ENCODE measurements around the gene PSMD11. TPM values are rescaled to one million over a fixed set of nuclear protein-coding genes. Genes with fewer than 3 reads are reported as not detected.

The PSMD11 gene
- polyA plus RNA-seq, 1 of the 3 experiments (the other 2 are of a cell fraction), result 63.1 TPM

GRCh38 chr17:32445971-32446370 lies 1.7 kb downstream of the PSMD11 start:
- no peaks in the 10 kb centered on the region for H3K9me2 ChIP-seq
- H3K4me1 ChIP-seq (ENCODE audit: control insufficient read depth in 1 of 2, insufficient read depth in 2 of 2, low read depth in 1 of 2, low read length in 1 of 2), result peaks cover 14% of the 10 kb centered on the region in 2 experiments; a peak in 3 of 4 replicates
- TF ChIP-seq MXI1 (IDR thresholded peaks at IDR 0.05; ENCODE audit: low read depth, low read length) (no peak), SMC3 (IDR thresholded peaks at IDR 0.05; ENCODE audit: low read depth, low read length) (no peak), FOXM1 (IDR thresholded peaks at IDR 0.05; ENCODE audit: low read depth) (no peak), MEF2A (IDR thresholded peaks at IDR 0.05; ENCODE audit: borderline replicate concordance, low read depth) (no peak), GABPA (IDR thresholded peaks at IDR 0.05; ENCODE audit: low read depth) (no peak), RFX5 (IDR thresholded peaks at IDR 0.05; ENCODE audit: low read length) (no peak), IRF3 (IDR thresholded peaks at IDR 0.05; ENCODE audit: low read depth, low read length) (no peak), CHD2 (IDR thresholded peaks at IDR 0.05; ENCODE audit: low read length, partially characterized antibody) (no peak), USF1 (IDR thresholded peaks at IDR 0.05; ENCODE audit: borderline replicate concordance, low read depth) (no peak), RAD21 (IDR thresholded peaks at IDR 0.05; ENCODE audit: low read length) (no peak), JUND (IDR thresholded peaks at IDR 0.05) (no peak), GATA2 (CRISPR knock-in tag; IDR thresholded peaks at IDR 0.05) (no peak), TEAD4 (IDR thresholded peaks at IDR 0.05; ENCODE audit: borderline replicate concordance, insufficient read depth) (no peak), POLR2AphosphoS5 (IDR thresholded peaks at IDR 0.05; ENCODE audit: low read depth, low read length) (no peak), EP300 (IDR thresholded peaks at IDR 0.05; ENCODE audit: borderline replicate concordance in 1 of 2, low read depth in 1 of 2, low read length in 1 of 2) (no peak), SIN3A (IDR thresholded peaks at IDR 0.05; ENCODE audit: borderline replicate concordance, low read depth, low read length) (no peak), REST (IDR thresholded peaks at IDR 0.05; ENCODE audit: low read depth, low read length) (no peak), FOXJ3 (CRISPR knock-in tag; IDR thresholded peaks at IDR 0.05) (no peak)
- TF ChIP-seq, protein P1, sequence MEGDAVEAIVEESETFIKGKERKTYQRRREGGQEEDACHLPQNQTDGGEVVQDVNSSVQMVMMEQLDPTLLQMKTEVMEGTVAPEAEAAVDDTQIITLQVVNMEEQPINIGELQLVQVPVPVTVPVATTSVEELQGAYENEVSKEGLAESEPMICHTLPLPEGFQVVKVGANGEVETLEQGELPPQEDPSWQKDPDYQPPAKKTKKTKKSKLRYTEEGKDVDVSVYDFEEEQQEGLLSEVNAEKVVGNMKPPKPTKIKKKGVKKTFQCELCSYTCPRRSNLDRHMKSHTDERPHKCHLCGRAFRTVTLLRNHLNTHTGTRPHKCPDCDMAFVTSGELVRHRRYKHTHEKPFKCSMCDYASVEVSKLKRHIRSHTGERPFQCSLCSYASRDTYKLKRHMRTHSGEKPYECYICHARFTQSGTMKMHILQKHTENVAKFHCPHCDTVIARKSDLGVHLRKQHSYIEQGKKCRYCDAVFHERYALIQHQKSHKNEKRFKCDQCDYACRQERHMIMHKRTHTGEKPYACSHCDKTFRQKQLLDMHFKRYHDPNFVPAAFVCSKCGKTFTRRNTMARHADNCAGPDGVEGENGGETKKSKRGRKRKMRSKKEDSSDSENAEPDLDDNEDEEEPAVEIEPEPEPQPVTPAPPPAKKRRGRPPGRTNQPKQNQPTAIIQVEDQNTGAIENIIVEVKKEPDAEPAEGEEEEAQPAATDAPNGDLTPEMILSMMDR (IDR thresholded peaks at IDR 0.05), result no peak
- TF ChIP-seq, protein P2, sequence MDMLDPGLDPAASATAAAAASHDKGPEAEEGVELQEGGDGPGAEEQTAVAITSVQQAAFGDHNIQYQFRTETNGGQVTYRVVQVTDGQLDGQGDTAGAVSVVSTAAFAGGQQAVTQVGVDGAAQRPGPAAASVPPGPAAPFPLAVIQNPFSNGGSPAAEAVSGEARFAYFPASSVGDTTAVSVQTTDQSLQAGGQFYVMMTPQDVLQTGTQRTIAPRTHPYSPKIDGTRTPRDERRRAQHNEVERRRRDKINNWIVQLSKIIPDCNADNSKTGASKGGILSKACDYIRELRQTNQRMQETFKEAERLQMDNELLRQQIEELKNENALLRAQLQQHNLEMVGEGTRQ (IDR thresholded peaks at IDR 0.05; ENCODE audit: borderline replicate concordance, low read depth, low read length), result no peak
- ChIA-PET POLR2A (no interaction called here), CTCF (interaction anchor here (1.9 to 4.8 kb wide), 3 partner anchors 7 to 308 kb away, joined by 6 to 56 read pairs (median 9); no protein-coding TSS in a partner anchor)
- peak overlapping the region; percentile 95; the same call in 1 of the 2 replicates for H3K9ac ChIP-seq
- 25% methylated on average over 2 of the region's 2 CpGs for WGBS (ENCODE audit: low lambda C conversion rate)
- no peak for DNase-seq
- peak overlapping the region; percentile 82 to 96; a peak in 3 of 4 replicates for H3K4me3 ChIP-seq (ENCODE audit: low read depth in 2 of 2, low read length in 1 of 2)
- H3K36me3 ChIP-seq (replicated peaks in 1 of 2; ENCODE audit: control insufficient read depth in 1 of 2, insufficient read depth in 2 of 2, low read length in 1 of 2), result peaks cover 31 to 43% of the 10 kb centered on the region in 2 experiments
- peak overlapping the region; percentile 95 for H3K4me2 ChIP-seq
- peaks cover 66% of the 10 kb centered on the region for H3K79me2 ChIP-seq (ENCODE audit: insufficient read depth)
- H3K27ac ChIP-seq (ENCODE audit: low read depth in 2 of 2, low read length in 1 of 2), result peak overlapping the region in 1 of 2 experiments; percentile 80; a peak in 2 of 4 replicates
- no peaks in the 10 kb centered on the region for H3K27me3 ChIP-seq (ENCODE audit: insufficient read depth)
- peaks cover 2% of the 10 kb centered on the region for H3F3A ChIP-seq (replicated peaks; ENCODE audit: insufficient read depth)
- no peaks in the 10 kb centered on the region for H3K9me3 ChIP-seq
- peaks cover 44% of the 10 kb centered on the region for H4K20me1 ChIP-seq (ENCODE audit: insufficient read depth)
- H2AFZ ChIP-seq (ENCODE audit: low read depth), result no peak overlapping the region

Measured in SK-N-SH (cell line).